Measurements from ENCODE around the gene CRKL.

The CRKL gene

GRCh38 chr22:20952544-20953341 is 35.5 kb downstream of the CRKL start:
- DNase-seq (ENCODE audit: low read depth): no peak

GRCh38 chr22:20953342-20953608 is 36.1 kb downstream of the CRKL start:
- no peak for DNase-seq (ENCODE audit: low read depth)

GRCh38 chr22:20953668-20954500 is 36.7 kb downstream of the CRKL start:
- DNase-seq (ENCODE audit: low read depth): no peak

GRCh38 chr22:20955548-20955947 is 38.3 kb downstream of the CRKL start:
- no peak for DNase-seq (ENCODE audit: low read depth)

- DNase-seq (ENCODE audit: low read depth): no peak
Observed at GRCh38 chr22:20956258-20957101, 39.3 kb downstream of the CRKL start.

GRCh38 chr22:20957102-20957682 is 40.0 kb downstream of the CRKL start:
- no peak for DNase-seq (ENCODE audit: low read depth)

- no peak for DNase-seq (ENCODE audit: low read depth)
Observed at GRCh38 chr22:20957683-20958431, 40.6 kb downstream of the CRKL start.

- no peak for DNase-seq (ENCODE audit: low read depth)
Observed at GRCh38 chr22:20959578-20960461, 42.6 kb downstream of the CRKL start.

- DNase-seq (ENCODE audit: low read depth): no peak
Observed at GRCh38 chr22:20960609-20961008, 43.4 kb downstream of the CRKL start.

- no peak for DNase-seq (ENCODE audit: low read depth)
Observed at GRCh38 chr22:20962491-20962945, 45.3 kb downstream of the CRKL start.

- no peak for DNase-seq (ENCODE audit: low read depth)
Observed at GRCh38 chr22:20963201-20964052, 46.2 kb downstream of the CRKL start.

GRCh38 chr22:20964090-20964798 is 47.0 kb downstream of the CRKL start:
- no peak for DNase-seq (ENCODE audit: low read depth)

- DNase-seq (ENCODE audit: low read depth): no peak
Observed at GRCh38 chr22:20964799-20965103, 47.5 kb downstream of the CRKL start.

GRCh38 chr22:20965104-20965887 is 48.1 kb downstream of the CRKL start:
- DNase-seq (ENCODE audit: low read depth): no peak

- no peak for DNase-seq (ENCODE audit: low read depth)
Observed at GRCh38 chr22:20965888-20966855, 49.0 kb downstream of the CRKL start.

- no peak for DNase-seq (ENCODE audit: low read depth)
Observed at GRCh38 chr22:20966883-20967696, 49.9 kb downstream of the CRKL start, which contains the start of gene AIFM3. AIFM3 (plus strand) TSS chr22:20967255; CDS start chr22:20967945, 690 bp downstream.
